Coronary artery (tissue), 2 donors: ENCODE data around the gene FCAR.
"Not testable (repeated sequence)": the region's sequence is repeated elsewhere in the genome, so short reads cannot be mapped to it uniquely, and the experiment has no call there.

ENCODE experiments used
- DNase-seq: peaks from one replicate; pipeline ENCODE4 v3.0.0-alpha.2; 2017; ENCODE audit warnings: low spot score
- H3K27ac ChIP-seq, 2 donors: fragments of 200-600 bp; sonication (generic); one replicate each; pipeline ENCODE4 v1.5.1; 2016 to 2019
- H3K4me3 ChIP-seq: fragments of 200-600 bp; sonication (generic); 2 replicates; pipeline ENCODE4 v1.5.1; 2016; ENCODE audit warnings: mild to moderate bottlenecking, moderate library complexity
- CTCF ChIP-seq: fragments of 200-600 bp; sonication (generic); IDR thresholded peaks from one replicate; pipeline ENCODE4 v1.5.1; 2019; ENCODE audit warnings: antibody characterized with exemption

FCAR gene

GRCh38 chr19:54889566-54889965, 15.5 kb downstream of the FCAR start:
- no peak for TF ChIP-seq CTCF
- Histone ChIP-seq H3K4me3 (no peak overlapping the region), H3K27ac (no peak overlapping the region)
- DNase-seq, result no peak

- TF ChIP-seq CTCF, result no peak
- Histone ChIP-seq H3K27ac (no peak overlapping the region), H3K4me3 (no peak overlapping the region)
- no peak for DNase-seq
These were observed 19.4 kb downstream of the FCAR start for GRCh38 chr19:54893406-54893805.

GRCh38 chr19:54894106-54894505, 20.1 kb downstream of the FCAR start:
- H3K27ac ChIP-seq, DNase-seq, H3K4me3 ChIP-seq: not testable (repeated sequence)

GRCh38 chr19:54896036-54896435, 22.0 kb downstream of the FCAR start:
- no peak overlapping the region for H3K27ac ChIP-seq
- H3K4me3 ChIP-seq, result no peak overlapping the region
- TF ChIP-seq CTCF, result no peak
- no peak for DNase-seq

GRCh38 chr19:54898685-54899084, 24.6 kb downstream of the FCAR start:
- H3K4me3 ChIP-seq, result not testable (repeated sequence)

GRCh38 chr19:54899646-54900045, 25.6 kb downstream of the FCAR start:
- H3K4me3 ChIP-seq, H3K27ac ChIP-seq, DNase-seq: not testable (repeated sequence)

More at GRCh38 chr19:54898685-54899084, 24.6 kb downstream of the FCAR start:
- H3K27ac ChIP-seq, result not testable (repeated sequence)
- DNase-seq, result peak; percentile 2

- H3K4me3 ChIP-seq, H3K27ac ChIP-seq: not testable (repeated sequence)
- DNase-seq, result peak; percentile 28
These were observed 27.1 kb downstream of the FCAR start for GRCh38 chr19:54901153-54901552.

GRCh38 chr19:54902061-54902460, 28.0 kb downstream of the FCAR start:
- TF ChIP-seq CTCF, result no peak
- no peak for DNase-seq

GRCh38 chr19:54903303-54903702, 29.3 kb downstream of the FCAR start:
- no peak overlapping the region for H3K27ac ChIP-seq
- no peak for DNase-seq
- H3K4me3 ChIP-seq, result no peak overlapping the region
- no peak for TF ChIP-seq CTCF

More at GRCh38 chr19:54902061-54902460, 28.0 kb downstream of the FCAR start:
- H3K27ac ChIP-seq, result no peak overlapping the region
- H3K4me3 ChIP-seq, result no peak overlapping the region

- not testable (repeated sequence) for DNase-seq, H3K27ac ChIP-seq, H3K4me3 ChIP-seq
These were observed 30.2 kb downstream of the FCAR start for GRCh38 chr19:54904261-54904660.
